Measurements from ENCODE around the gene PCNX1.

GRCh38 chr14:70893062-70893845 lies 14.0 kb upstream of the PCNX1 start:
- TF ChIP-seq CTCF (IDR thresholded peaks at IDR 0.05; ENCODE audit: insufficient read depth, low read length) (no peak), GABPA (IDR thresholded peaks at IDR 0.05; ENCODE audit: low read depth) (no peak), POLR2AphosphoS5 (IDR thresholded peaks at IDR 0.05; ENCODE audit: low read depth) (no peak)
